ENCODE results near the gene SLC25A45.
A peak's percentile ranks its signal among the peaks of the same experiment; 100 is the strongest.

SLC25A45 gene

DNA sequence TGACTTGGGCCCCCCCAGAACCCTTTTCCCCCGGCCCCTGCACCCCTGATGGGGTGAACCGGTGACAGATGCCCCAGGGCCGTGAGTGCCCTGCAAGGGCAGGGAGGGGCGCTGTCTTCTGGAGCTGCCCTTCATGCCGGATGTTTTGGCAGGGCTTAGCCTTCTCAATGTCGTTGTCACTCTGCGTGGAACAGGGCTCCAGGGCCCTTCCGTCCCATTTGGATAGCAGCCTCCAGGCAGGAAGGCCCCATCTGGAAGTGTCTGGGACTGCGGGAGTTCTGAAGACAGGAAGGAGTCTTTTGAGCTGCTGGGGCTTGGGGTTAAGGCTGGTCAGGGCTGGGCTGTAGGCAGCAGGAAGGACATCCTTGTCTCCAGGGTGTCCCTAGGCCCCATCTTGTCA lies 8.6 kb upstream of the SLC25A45 start:
- no peak overlapping the region for H3K4me3 ChIP-seq (ENCODE audit: low read depth, low read length)
- no peak for DNase-seq (ENCODE audit: low read depth)
- TF ChIP-seq CTCF (IDR thresholded peaks at IDR 0.05; ENCODE audit: control insufficient read depth, extremely low read depth, insufficient read depth) = no peak

DNA sequence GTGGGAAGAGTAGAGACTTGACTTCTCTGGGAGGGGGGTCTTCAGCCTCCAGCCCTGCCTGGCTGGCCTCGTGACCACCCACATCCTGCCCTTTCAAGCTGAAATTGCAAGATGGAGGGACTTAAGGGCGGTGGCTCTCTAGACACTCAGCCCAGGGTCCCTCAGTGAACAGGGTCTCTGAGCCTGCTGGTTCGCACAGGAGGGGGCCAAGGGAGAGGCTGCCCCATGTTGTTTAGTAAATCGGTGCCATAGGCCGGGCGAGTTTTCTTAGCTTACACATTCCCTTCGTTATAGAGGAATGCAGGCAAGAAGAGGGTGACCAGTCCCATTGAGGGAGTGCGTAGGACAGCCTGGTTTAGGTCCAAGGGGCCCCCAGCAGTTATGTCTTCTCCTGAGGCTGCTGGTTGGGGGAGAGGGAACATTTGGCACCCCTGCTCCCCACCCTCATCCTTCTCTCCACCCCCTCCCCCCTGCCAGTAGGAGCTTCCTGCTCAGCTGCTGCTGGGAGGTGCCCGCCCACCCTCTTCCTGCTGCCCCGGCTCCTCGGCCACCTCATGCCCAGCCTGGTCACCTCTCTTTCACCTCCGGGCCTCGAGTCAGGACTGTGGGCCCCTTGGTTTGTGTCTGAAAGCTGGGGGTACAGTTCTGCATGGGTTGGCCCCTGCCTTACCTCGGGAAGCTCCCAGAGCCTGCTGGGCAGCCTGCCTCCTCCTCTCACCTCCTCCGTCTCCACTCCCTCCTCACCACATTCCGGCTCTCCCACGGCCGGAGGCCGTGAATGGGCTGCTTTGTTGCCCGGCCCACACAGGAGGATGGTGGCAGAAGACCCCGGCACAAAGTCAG lies 7.9 kb upstream of the SLC25A45 start:
- no peak overlapping the region for H3K4me3 ChIP-seq (ENCODE audit: low read depth, low read length)
- no peak for TF ChIP-seq CTCF (IDR thresholded peaks at IDR 0.05; ENCODE audit: control insufficient read depth, extremely low read depth, insufficient read depth)
- DNase-seq (ENCODE audit: low read depth) = no peak

GRCh38 chr11:65389294-65389980 lies 7.0 kb upstream of the SLC25A45 start:
- no peak for DNase-seq (ENCODE audit: low read depth)
- TF ChIP-seq CTCF (IDR thresholded peaks at IDR 0.05; ENCODE audit: control insufficient read depth, extremely low read depth, insufficient read depth) = no peak
- no peak overlapping the region for H3K4me3 ChIP-seq (ENCODE audit: low read depth, low read length)

GRCh38 chr11:65388731-65389130 lies 6.3 kb upstream of the SLC25A45 start:
- H3K4me3 ChIP-seq (ENCODE audit: low read depth, low read length) = no peak overlapping the region
- DNase-seq (ENCODE audit: low read depth) = no peak
- TF ChIP-seq CTCF (IDR thresholded peaks at IDR 0.05; ENCODE audit: control insufficient read depth, extremely low read depth, insufficient read depth) = no peak

- peak; percentile 11 for DNase-seq (ENCODE audit: low read depth)
- no peak for TF ChIP-seq CTCF (IDR thresholded peaks at IDR 0.05; ENCODE audit: control insufficient read depth, extremely low read depth, insufficient read depth)
- peak within 1 kb of the TSS; percentile 89 for H3K4me3 ChIP-seq (ENCODE audit: low read depth, low read length)
Observed at GRCh38 chr11:65386307-65387140, 4.1 kb upstream of the SLC25A45 start, which contains the start of gene FRMD8. TSS of gene FRMD8 (plus strand) at chr11:65386637. CDS start at chr11:65387037, 400 bp downstream.

DNA sequence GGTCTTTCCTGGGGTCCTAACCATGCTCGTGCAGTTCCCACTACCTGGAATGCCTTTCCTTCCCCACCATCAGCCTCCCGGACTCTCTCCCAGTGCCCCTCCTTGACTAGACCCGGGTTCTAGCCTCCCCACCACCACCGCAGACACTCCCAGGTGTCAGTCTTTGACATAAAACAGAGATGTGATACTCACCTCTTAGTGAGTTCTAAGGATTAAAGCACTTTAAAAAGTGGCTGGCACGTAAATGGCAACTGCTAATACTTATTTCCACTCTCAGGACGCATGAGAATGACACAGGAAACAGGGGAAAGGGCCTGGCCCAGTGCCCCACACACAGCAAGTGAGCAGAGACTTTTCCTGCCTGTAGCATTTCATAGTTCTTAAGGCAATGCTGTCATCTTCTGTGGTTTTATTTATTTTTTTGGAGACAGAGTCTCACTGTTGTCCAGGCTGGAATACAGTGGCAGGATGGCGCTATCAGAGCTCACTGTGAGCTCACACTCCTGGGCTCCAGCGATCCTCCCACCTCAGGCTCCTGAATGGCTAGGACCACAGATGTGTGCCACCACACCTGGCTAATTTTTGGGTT lies 1.9 kb upstream of the SLC25A45 start:
- no peak for DNase-seq (ENCODE audit: low read depth)
- no peak overlapping the region for H3K4me3 ChIP-seq (ENCODE audit: low read depth, low read length)
- TF ChIP-seq CTCF (IDR thresholded peaks at IDR 0.05; ENCODE audit: control insufficient read depth, extremely low read depth, insufficient read depth) = no peak

All from LNCaP clone FGC (cell line).